Measurements from ENCODE around the gene ATRN. TPM values are rescaled to one million over a fixed set of nuclear protein-coding genes. Genes with fewer than 3 reads are reported as not detected.

ATRN gene
- total and polyA plus RNA-seq, 2 donors (not counting 3 experiments of a cell fraction or from before 2014, with no cell fraction given) = 32.3 to 33.1 TPM

DNA sequence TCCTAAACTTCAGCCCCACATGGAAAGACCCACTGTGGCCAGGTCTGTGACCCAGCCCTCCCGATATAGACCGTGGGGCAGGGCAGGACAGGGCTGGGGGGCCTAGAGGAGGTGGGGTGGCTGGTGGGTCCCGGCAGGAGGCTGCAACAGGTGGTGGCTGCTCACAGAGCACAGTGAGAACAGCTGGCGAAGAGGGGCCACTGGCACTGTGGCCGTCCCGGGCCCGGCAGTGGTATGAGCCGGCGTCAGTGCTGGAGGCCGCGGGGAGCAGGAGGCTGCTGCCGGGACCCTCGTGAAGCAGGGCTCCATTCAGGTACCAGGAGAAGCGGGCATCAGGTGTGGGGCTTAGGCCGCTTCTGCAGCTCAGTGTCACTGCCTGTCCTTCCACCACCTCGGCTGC, 228.2 kb downstream of the ATRN start:
- Histone ChIP-seq H3K79me2 (ENCODE audit: control insufficient read depth, insufficient read depth, low read length) (no peaks in the 10 kb centered on the region), H2AFZ (ENCODE audit: low read depth, low read length) (no peak overlapping the region), H4K20me1 (replicated peaks; ENCODE audit: control insufficient read depth, extremely low read depth, insufficient read depth, low read length) (no peaks in the 10 kb centered on the region), H3K36me3 (ENCODE audit: control insufficient read depth in 2 of 2, extremely low read depth in 1 of 2, insufficient read depth in 2 of 2, low read length in 2 of 2) (no peaks in the 10 kb centered on the region), H3K27ac (ENCODE audit: insufficient read depth, low read depth, low read length) (no peak overlapping the region), H3K4me1 (ENCODE audit: control insufficient read depth, extremely low read depth, insufficient read depth, low read length) (no peaks in the 10 kb centered on the region), H3K4me2 (ENCODE audit: insufficient read depth, low read length) (no peak overlapping the region), H3K4me3 (replicated peaks in 1 of 3; ENCODE audit: insufficient read depth in 1 of 3, low read depth in 1 of 3, low read length in 3 of 3) (no peak overlapping the region), H3K9ac (replicated peaks; ENCODE audit: extremely low read depth, insufficient read depth, low read length) (no peak overlapping the region), H3K9me1 (replicated peaks; ENCODE audit: control insufficient read depth, extremely low read depth, insufficient read depth, low read length) (no peaks in the 10 kb centered on the region), H3K9me3 (replicated peaks; ENCODE audit: control insufficient read depth, insufficient read depth, low read length) (no peaks in the 10 kb centered on the region), H3K27me3 (ENCODE audit: control insufficient read depth in 2 of 2, insufficient read depth in 2 of 2, low read length in 2 of 2) (no peaks in the 10 kb centered on the region)
- no peak for FAIRE-seq
- dilution Hi-C loops (cut with MboI; ENCODE audit: extremely low pct_ligation_motif_present, low sequenced_read_pairs) = no loop called here
- intact Hi-C loops (cut with micrococcal nuclease) = no loop called here
- TF ChIP-seq FOS (IDR thresholded peaks at IDR 0.05; ENCODE audit: borderline replicate concordance, insufficient read depth, low read length) = no peak
- TF ChIP-seq, protein P1, sequence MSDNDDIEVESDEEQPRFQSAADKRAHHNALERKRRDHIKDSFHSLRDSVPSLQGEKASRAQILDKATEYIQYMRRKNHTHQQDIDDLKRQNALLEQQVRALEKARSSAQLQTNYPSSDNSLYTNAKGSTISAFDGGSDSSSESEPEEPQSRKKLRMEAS (IDR thresholded peaks at IDR 0.05; ENCODE audit: insufficient read depth, insufficient read length) = no peak
- TF ChIP-seq JUN (IDR thresholded peaks at IDR 0.05; ENCODE audit: borderline replicate concordance, insufficient read depth, insufficient read length, low read depth) = no peak
- TF ChIP-seq MYC (IDR thresholded peaks at IDR 0.05; ENCODE audit: low read depth, low read length) = no peak
- TF ChIP-seq POLR2A (IDR thresholded peaks at IDR 0.05; ENCODE audit: low read depth, low read length) = no peak
- TF ChIP-seq, protein P2, sequence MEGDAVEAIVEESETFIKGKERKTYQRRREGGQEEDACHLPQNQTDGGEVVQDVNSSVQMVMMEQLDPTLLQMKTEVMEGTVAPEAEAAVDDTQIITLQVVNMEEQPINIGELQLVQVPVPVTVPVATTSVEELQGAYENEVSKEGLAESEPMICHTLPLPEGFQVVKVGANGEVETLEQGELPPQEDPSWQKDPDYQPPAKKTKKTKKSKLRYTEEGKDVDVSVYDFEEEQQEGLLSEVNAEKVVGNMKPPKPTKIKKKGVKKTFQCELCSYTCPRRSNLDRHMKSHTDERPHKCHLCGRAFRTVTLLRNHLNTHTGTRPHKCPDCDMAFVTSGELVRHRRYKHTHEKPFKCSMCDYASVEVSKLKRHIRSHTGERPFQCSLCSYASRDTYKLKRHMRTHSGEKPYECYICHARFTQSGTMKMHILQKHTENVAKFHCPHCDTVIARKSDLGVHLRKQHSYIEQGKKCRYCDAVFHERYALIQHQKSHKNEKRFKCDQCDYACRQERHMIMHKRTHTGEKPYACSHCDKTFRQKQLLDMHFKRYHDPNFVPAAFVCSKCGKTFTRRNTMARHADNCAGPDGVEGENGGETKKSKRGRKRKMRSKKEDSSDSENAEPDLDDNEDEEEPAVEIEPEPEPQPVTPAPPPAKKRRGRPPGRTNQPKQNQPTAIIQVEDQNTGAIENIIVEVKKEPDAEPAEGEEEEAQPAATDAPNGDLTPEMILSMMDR (IDR thresholded peaks at IDR 0.05; ENCODE audit: extremely low read depth in 1 of 2, insufficient read depth in 1 of 2, low read depth in 1 of 2, low read length in 2 of 2) = no peak
- no peak for TF ChIP-seq EZH2 (IDR thresholded peaks at IDR 0.05; ENCODE audit: borderline replicate concordance, low read depth, low read length, severe bottlenecking)
- no peak for TF ChIP-seq GATA2 (IDR thresholded peaks at IDR 0.05; ENCODE audit: insufficient read depth, insufficient read length, low read depth, low read length)
- TF ChIP-seq POLR2AphosphoS5 (IDR thresholded peaks at IDR 0.05; ENCODE audit: insufficient read depth, low read depth, low read length) = no peak
- POLR2A ChIA-PET = no interaction called here
- DNase-seq (ENCODE audit: low read depth, low spot score) = no peak
- CTCF ChIA-PET = interaction anchor here (1.4 to 12.6 kb wide), 3 partner anchors 10 to 23 kb away, joined by 4 to 112 read pairs (median 22); partner anchors contain the start of gene ADAM33
- BruUV-seq (replicated peaks) = no TSS peak

Small RNA genes lying within 50 kb of the gene (small RNA-seq; reads per million reads assigned to genes)
- gene AL353193.1 (ENCODE audit: insufficient read depth, insufficient read length, low read depth, low replicate concordance) = not detected

Other genes with a start within 250 kb of the ATRN start
- 10.2 and 15.5 TPM in 2 replicates for gene SLC4A11, start 231.8 kb upstream of the ATRN start, total RNA-seq
- 5.7 and 6.1 TPM in 2 replicates for gene SLC4A11, start 231.8 kb upstream of the ATRN start, polyA plus RNA-seq
- 16.7 and 20.9 TPM in 2 replicates for gene DNAAF9, start 63.3 kb upstream of the ATRN start, total RNA-seq
- gene DNAAF9, start 63.3 kb upstream of the ATRN start, polyA plus RNA-seq = 6.6 and 7.6 TPM in 2 replicates
- not detected in 2 replicates for gene GFRA4, start 192.4 kb downstream of the ATRN start, total RNA-seq
- gene GFRA4, start 192.4 kb downstream of the ATRN start, polyA plus RNA-seq = not detected in 2 replicates
- 0.18 TPM in 1 of 2 replicates, not detected in the other for gene ADAM33, start 211.0 kb downstream of the ATRN start, total RNA-seq
- 0.06 TPM in 2 replicates for gene ADAM33, start 211.0 kb downstream of the ATRN start, polyA plus RNA-seq
- not detected in 2 replicates for gene SIGLEC1, start 241.6 kb downstream of the ATRN start, total RNA-seq
- not detected in 2 replicates for gene SIGLEC1, start 241.6 kb downstream of the ATRN start, polyA plus RNA-seq